T-helper 17 cell (primary cell): ENCODE results near the gene PSMA4. TPM values are rescaled to one million over a fixed set of nuclear protein-coding genes. Genes with fewer than 3 reads are reported as not detected.

Experiments used
- total RNA-seq, 4 donors: library from RNA in 2 of 4; stranded (reverse) in 2 of 4; gene quantifications; one replicate each; pipeline ENCODE4 v1.2.3 and lab custom pipeline; 2022 to 2026

PSMA4 gene
- total RNA-seq, 2 donors from 2014 or later: 66.6 to 72.8 TPM

Other genes starting within 250 kb of the PSMA4 start
- gene SKIC8, start 240.8 kb upstream of the PSMA4 start, total RNA-seq: 10 to 100 TPM; 24.3 to 24.4 TPM
- not detected for gene CRABP1, start 200.1 kb upstream of the PSMA4 start, total RNA-seq
- 10 to 100 TPM; 51.9 to 56.3 TPM for gene IREB2, start 102.2 kb upstream of the PSMA4 start, total RNA-seq
- gene HYKK, start 32.9 kb upstream of the PSMA4 start, total RNA-seq: 1 to 10 TPM; 1.1 to 2.0 TPM
- under 1 TPM; 0.39 to 0.65 TPM for gene CHRNA5, start 25.1 kb downstream of the PSMA4 start, total RNA-seq
- gene CHRNA3, start 80.6 kb downstream of the PSMA4 start, total RNA-seq: not detected
- gene CHRNB4, start 100.8 kb downstream of the PSMA4 start, total RNA-seq: not detected